GM23248 (cell line): Measurements from ENCODE around the gene KIF5A. TPM values are rescaled to one million over a fixed set of nuclear protein-coding genes. Genes with fewer than 3 reads are reported as not detected.
"Not testable (repeated sequence)": the region's sequence is repeated elsewhere in the genome, so short reads cannot be mapped to it uniquely, and the experiment has no call there.

Source experiments
- DNase-seq: peaks from one replicate; pipeline ENCODE4 v3.0.0-alpha.2; 2015
- H2AFZ ChIP-seq: fragments of 200-600 bp; sonication (generic); 2 replicates; pipeline ENCODE4 v1.6.1; 2016; ENCODE audit warnings: antibody characterized with exemption
- H3F3A ChIP-seq: fragments of 200-600 bp; sonication (generic); 2 replicates; pipeline ENCODE4 v1.6.1; 2016; ENCODE audit warnings: mild to moderate bottlenecking, antibody characterized with exemption, mixed run types; ENCODE audit not compliant: insufficient read depth
- H3K27ac ChIP-seq: fragments of 200-600 bp; sonication (generic); 2 replicates; pipeline ENCODE4 v1.5.1; 2016; ENCODE audit warnings: mild to moderate bottlenecking
- H3K27me3 ChIP-seq: fragments of 200-600 bp; sonication (generic); replicated peaks from 2 replicates; pipeline ENCODE4 v1.6.1; 2016; ENCODE audit warnings: mild to moderate bottlenecking; ENCODE audit not compliant: insufficient read depth
- H3K36me3 ChIP-seq: fragments of 200-600 bp; sonication (generic); 2 replicates; pipeline ENCODE4 v1.6.1; 2016; ENCODE audit warnings: low read depth, mild to moderate bottlenecking
- H3K4me1 ChIP-seq: fragments of 200-600 bp; sonication (generic); 2 replicates; pipeline ENCODE4 v1.6.1; 2016; ENCODE audit warnings: mild to moderate bottlenecking; ENCODE audit not compliant: insufficient read depth
- H3K4me2 ChIP-seq: fragments of 200-600 bp; sonication (generic); one replicate; pipeline ENCODE4 v1.6.1; 2016; ENCODE audit warnings: mild to moderate bottlenecking; ENCODE audit not compliant: unreplicated experiment
- H3K4me3 ChIP-seq: fragments of 200-600 bp; sonication (generic); 2 replicates; pipeline ENCODE4 v1.5.1; 2016; ENCODE audit warnings: mild to moderate bottlenecking
- H3K79me2 ChIP-seq: fragments of 200-600 bp; sonication (generic); 2 replicates; pipeline ENCODE4 v1.6.1; 2016; ENCODE audit warnings: mild to moderate bottlenecking; ENCODE audit not compliant: insufficient read depth
- H3K9ac ChIP-seq: fragments of 200-600 bp; sonication (generic); 2 replicates; pipeline ENCODE4 v1.6.1; 2016; ENCODE audit warnings: mild to moderate bottlenecking
- H3K9me2 ChIP-seq: fragments of 200-600 bp; sonication (generic); 2 replicates; pipeline ENCODE4 v1.6.1; 2016; ENCODE audit warnings: mixed run types, mild to moderate bottlenecking, moderate library complexity; ENCODE audit not compliant: insufficient read depth
- H3K9me3 ChIP-seq: fragments of 200-600 bp; sonication (generic); one replicate; pipeline ENCODE4 v1.6.1; 2017; ENCODE audit warnings: low read depth
- H4K20me1 ChIP-seq: fragments of 200-600 bp; sonication (generic); 2 replicates; pipeline ENCODE4 v1.6.0; 2016; ENCODE audit not compliant: insufficient read depth
- EZH2 ChIP-seq: fragments of 200-600 bp; sonication (generic); IDR thresholded peaks from 2 replicates; pipeline ENCODE4 v1.6.1; 2018; ENCODE audit warnings: antibody characterized with exemption, mild to moderate bottlenecking; ENCODE audit not compliant: insufficient read depth, poor library complexity, severe bottlenecking
- EZH2phosphoT487 ChIP-seq: fragments of 200-600 bp; sonication (generic); IDR thresholded peaks from 2 replicates; pipeline ENCODE4 v1.6.1; 2018; ENCODE audit warnings: antibody characterized with exemption, moderate library complexity, mild to moderate bottlenecking, low read depth; ENCODE audit not compliant: insufficient read depth
- WGBS, 2 experiments: methylation state at CpG; one replicate each; pipeline ENCODE4 v1.1.6; 2015 to 2017; ENCODE audit warnings: low lambda C conversion rate in 2 of 2, low coverage in 1 of 2; ENCODE audit errors: missing lambda C conversion rate in 2 of 2; 5-methylcytosine and 5-hydroxymethylcytosine counted together
- in situ Hi-C: fragments of 300-500 bp; cut with MboI; formaldehyde crosslinking; loops from 2 replicates; pipeline ENCODE4 v1.15.0; 2020
- polyA plus RNA-seq: library from polyadenylated mRNA; unstranded; fragments of >200 nt; fragmentation: Nextera tagmentation; extraction: Ambion mirVana; gene quantifications from 2 replicates; pipeline ENCODE4 v1.2.1, GENCODE V29; 2016
- total RNA-seq: library from RNA; depleted of rRNA; stranded (reverse); fragments of >200 nt; shearing (Covaris generic); gene quantifications from 2 replicates; pipeline ENCODE4 v1.2.3, GENCODE V29; 2014; rRNA removed

Gene KIF5A
- total RNA-seq (under 0.01 and 0.11 TPM in 2 replicates), polyA plus RNA-seq (0.15 and 0.18 TPM in 2 replicates)

DNA sequence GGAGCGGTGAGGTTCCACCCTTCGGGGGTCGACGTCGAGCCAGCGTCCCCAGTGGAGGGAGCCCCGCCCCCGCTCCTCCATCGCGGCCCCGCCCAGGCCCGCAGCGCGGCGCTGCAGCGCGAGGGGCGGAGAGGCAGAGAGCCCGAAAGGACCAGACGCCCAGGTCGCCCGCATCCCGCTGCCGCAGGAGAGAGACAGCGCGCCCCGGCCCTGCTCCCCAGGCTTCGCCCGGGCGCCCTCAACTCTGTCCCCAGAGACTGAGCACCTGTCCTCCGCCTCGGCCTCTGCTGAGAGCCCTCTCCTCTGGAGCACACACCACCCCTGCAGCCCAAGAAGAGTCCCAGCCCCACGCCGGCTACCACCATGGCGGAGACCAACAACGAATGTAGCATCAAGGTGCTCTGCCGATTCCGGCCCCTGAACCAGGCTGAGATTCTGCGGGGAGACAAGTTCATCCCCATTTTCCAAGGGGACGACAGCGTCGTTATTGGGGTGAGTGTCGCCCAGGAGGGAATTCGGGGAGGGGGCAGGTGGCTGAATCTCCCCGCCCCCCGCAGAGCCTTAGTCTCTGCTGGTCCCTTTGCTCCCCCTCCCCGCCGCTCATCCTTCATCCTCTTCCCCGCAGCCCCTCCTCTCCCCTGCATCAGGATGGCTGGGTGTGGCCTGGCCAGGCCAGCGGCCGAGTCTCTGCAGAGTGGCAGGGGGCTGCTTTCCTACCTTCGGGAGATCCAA, at the start of gene KIF5A:
Gene KIF5A, plus strand, starts transcription at position 136 of the 732 bp plus-strand sequence. Its CDS starts 228 bp downstream, at position 364.
- no peaks in the 10 kb centered on the region for H3K27me3 ChIP-seq
- peak within 1 kb of the TSS; percentile 69 for H3K4me3 ChIP-seq
- H3K27ac ChIP-seq = no peak within 1 kb of the TSS
- no peaks in the 10 kb centered on the region for H3K9me2 ChIP-seq
- TF ChIP-seq EZH2 (no peak), EZH2phosphoT487 (no peak)
- H3F3A ChIP-seq = no peaks in the 10 kb centered on the region
- H3K36me3 ChIP-seq = no peaks in the 10 kb centered on the region
- peaks cover 19% of the 10 kb centered on the region for H3K79me2 ChIP-seq
- no peak within 1 kb of the TSS for H3K9ac ChIP-seq
- no peaks in the 10 kb centered on the region for H4K20me1 ChIP-seq
- H3K4me2 ChIP-seq = peak within 1 kb of the TSS; percentile 53
- peak within 1 kb of the TSS; percentile 80 for H2AFZ ChIP-seq
- H3K4me1 ChIP-seq = peaks cover 11% of the 10 kb centered on the region
- WGBS, 2 experiments = 5 to 7% methylated on average over 28 to 51 of the region's 52 CpGs
- no peaks in the 10 kb centered on the region for H3K9me3 ChIP-seq
- peak; percentile 58 for DNase-seq
- in situ Hi-C loops = no loop called here

DNA sequence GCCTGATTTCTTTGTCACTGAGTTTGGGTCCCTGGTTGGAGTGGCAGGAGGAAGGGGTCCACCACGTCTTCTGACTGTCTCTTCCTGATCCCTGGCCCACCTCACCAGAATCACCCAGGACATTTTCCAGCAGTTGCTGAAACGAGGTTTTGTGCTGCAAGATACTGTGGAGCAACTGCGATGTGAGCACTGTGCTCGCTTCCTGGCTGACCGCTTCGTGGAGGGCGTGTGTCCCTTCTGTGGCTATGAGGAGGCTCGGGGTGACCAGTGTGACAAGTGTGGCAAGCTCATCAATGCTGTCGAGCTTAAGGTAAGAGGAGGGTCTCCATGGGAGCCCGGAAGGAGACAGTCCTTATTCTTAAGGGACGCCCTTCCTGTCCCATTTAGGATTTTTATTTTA, 49.6 kb upstream of the KIF5A start:
- Histone ChIP-seq H3F3A (peaks cover 15% of the 10 kb centered on the region; the same call in 1 of the 2 replicates), H3K4me2 (no peak overlapping the region), H3K9ac (no peak overlapping the region), H3K36me3 (peaks cover 74% of the 10 kb centered on the region), H3K4me1 (no peaks in the 10 kb centered on the region), H2AFZ (no peak overlapping the region), H3K79me2 (peaks cover 55% of the 10 kb centered on the region), H3K9me3 (no peaks in the 10 kb centered on the region), H3K27ac (no peak overlapping the region), H3K4me3 (no peak overlapping the region), H3K9me2 (no peaks in the 10 kb centered on the region), H4K20me1 (no peaks in the 10 kb centered on the region), H3K27me3 (no peaks in the 10 kb centered on the region)
- DNase-seq = no peak
- TF ChIP-seq EZH2 (no peak), EZH2phosphoT487 (no peak)
- WGBS, 2 experiments = 96% methylated on average over 11 of the region's 11 CpGs
- in situ Hi-C loops = no loop called here

DNA sequence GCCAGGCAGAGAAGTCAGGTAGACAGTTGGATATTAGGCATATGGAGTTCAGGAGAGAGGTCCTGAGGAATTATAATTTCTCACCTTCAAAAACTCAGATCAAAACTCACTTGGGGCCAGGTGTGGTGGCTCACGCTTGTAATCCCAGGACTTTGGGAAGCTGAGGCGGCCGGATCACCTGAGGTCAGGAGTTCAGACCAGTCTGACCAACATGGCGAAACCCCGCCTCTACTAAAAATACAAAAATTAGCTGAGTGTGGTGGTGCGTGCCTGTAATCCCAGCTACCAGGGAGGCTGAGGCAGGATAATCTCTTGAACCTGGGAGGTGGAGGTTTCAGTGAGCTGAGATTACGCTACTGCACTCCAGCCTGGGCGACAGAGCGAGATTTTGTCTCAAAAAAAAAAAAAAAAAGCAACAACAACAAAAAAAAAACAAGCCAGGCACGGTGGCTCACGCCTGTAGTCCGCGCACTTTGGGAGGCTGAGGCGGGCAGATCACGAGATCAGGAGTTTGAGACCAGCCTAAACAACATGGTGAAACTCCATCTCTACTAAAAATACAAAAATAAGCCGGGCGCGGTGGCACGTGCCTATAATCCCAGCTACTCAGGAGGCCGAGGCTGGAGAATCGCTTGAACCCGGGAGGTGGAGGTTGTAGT, 47.4 kb upstream of the KIF5A start:
- Histone ChIP-seq H3F3A (peaks cover 10% of the 10 kb centered on the region; the same call in 1 of the 2 replicates), H3K79me2 (peaks cover 48% of the 10 kb centered on the region), H3K36me3 (peaks cover 70% of the 10 kb centered on the region)
- H3K4me1 ChIP-seq, H4K20me1 ChIP-seq, in situ Hi-C loops, H3K27ac ChIP-seq, H3K4me2 ChIP-seq, DNase-seq, H2AFZ ChIP-seq, H3K9me2 ChIP-seq, H3K4me3 ChIP-seq, H3K27me3 ChIP-seq, H3K9me3 ChIP-seq, H3K9ac ChIP-seq: not testable (repeated sequence)
- whole genome bisulfite sequencing, 2 experiments = 93 to 94% methylated on average over 16 to 22 of the region's 22 CpGs

DNA sequence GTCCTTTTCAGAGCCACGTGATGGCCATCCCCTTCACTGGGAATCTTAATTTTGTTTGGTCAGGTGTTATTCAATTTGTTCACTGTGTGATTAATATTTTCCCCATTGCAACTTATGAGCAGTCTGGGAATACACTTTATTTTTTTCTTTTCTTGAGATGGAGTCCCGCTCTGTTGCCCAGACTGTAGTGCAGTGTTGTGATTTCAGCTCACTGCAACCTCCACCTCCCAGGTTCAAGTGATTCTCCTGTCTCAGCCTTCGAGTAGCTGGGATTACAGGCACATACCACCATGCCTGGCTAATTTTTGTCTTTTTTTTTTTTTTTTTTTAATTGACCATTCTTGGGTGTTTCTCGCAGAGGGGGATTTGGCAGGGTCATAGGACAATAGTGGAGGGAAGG, 43.3 kb upstream of the KIF5A start:
- H2AFZ ChIP-seq, H3K27ac ChIP-seq, in situ Hi-C loops, H3K4me1 ChIP-seq, DNase-seq, H3K27me3 ChIP-seq, H4K20me1 ChIP-seq, H3K9ac ChIP-seq, H3K9me2 ChIP-seq, H3K4me2 ChIP-seq, H3K4me3 ChIP-seq, H3K9me3 ChIP-seq: not testable (repeated sequence)
- H3K79me2 ChIP-seq = peaks cover 34% of the 10 kb centered on the region
- H3K36me3 ChIP-seq = peaks cover 58% of the 10 kb centered on the region
- H3F3A ChIP-seq = peaks cover 27% of the 10 kb centered on the region
- WGBS, 2 experiments = 97 to 100% methylated on average over 3 to 4 of the region's 4 CpGs

DNA sequence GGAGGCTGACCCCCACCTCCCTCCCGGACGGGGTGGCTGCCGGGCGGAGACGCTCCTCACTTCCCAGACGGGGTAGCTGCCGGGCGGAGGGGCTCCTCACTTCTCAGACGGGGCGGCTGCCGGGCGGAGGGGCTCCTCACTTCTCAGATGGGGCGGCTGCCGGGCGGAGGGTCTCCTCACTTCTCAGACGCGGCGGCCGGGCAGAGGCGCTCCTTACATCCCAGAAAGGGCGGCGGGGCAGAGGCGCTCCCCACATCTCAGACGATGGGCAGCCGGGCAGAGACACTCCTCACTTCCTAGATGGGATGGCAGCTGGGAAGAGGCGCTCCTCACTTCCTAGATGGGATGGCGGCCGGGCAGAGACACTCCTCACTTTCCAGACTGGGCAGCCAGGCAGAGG, 42.0 kb upstream of the KIF5A start:
- H2AFZ ChIP-seq, H3K4me2 ChIP-seq, H3K27ac ChIP-seq, H3K4me3 ChIP-seq, in situ Hi-C loops, H3K9me3 ChIP-seq, H3K9me2 ChIP-seq, H3K4me1 ChIP-seq, H3K27me3 ChIP-seq, DNase-seq, H3K9ac ChIP-seq, H4K20me1 ChIP-seq: not testable (repeated sequence)
- peaks cover 34% of the 10 kb centered on the region for H3F3A ChIP-seq
- 96 to 100% methylated on average over 1 to 28 of the region's 28 CpGs for WGBS, 2 experiments
- H3K36me3 ChIP-seq = peaks cover 62% of the 10 kb centered on the region
- peaks cover 40% of the 10 kb centered on the region for H3K79me2 ChIP-seq
